HG03175 (cell line): Measurements from ENCODE around the gene ZNF789.
A peak's percentile ranks its signal among the peaks of the same experiment; 100 is the strongest.
"Not testable (repeated sequence)": the region's sequence is repeated elsewhere in the genome, so short reads cannot be mapped to it uniquely, and the experiment has no call there.

Source experiments
- ATAC-seq: cut with Tn5 transposase; IDR thresholded peaks from one replicate; pipeline ENCODE4 v1.9.1; 2021; ENCODE audit warnings: mild to moderate bottlenecking, moderate library complexity; ENCODE audit not compliant: unreplicated experiment

Gene ZNF789

DNA sequence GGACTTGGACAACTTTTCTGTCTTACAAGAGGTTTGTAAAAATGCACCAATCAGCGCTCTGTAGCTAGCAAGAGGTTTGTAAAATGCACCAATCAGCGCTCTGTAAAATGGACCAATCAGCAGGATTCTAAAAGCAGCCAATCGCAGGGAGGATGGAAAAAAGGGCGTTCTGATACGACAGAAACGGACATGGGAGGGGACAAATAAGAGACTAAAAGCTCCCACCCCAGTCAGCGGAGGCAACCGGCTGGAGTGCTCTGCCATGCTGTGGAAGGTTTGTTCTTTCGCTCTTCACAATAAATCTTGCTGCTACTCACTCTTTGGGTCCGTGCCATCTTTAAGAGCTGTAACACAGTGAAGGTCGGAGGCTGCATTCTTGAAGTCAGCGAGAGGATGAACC lies 28.5 kb downstream of the ZNF789 start:
- not testable (repeated sequence) for ATAC-seq

DNA sequence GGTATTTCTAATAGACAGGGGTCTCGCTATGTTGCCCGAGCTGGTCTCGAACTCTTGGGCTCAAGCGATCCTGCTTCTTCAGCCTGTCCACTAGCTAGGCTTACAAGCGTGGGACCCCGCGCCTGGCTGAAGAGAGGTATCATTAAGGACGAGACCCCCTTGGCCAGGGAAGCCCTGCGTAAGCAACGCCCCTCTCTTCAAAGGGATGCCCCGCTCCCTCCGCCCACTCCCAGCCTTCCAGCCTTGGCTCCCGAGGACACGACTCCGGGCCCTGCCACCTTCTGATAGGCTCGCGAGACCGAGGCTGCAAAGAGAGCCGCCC lies 31.6 kb downstream of the ZNF789 start:
- ATAC-seq = no peak

DNA sequence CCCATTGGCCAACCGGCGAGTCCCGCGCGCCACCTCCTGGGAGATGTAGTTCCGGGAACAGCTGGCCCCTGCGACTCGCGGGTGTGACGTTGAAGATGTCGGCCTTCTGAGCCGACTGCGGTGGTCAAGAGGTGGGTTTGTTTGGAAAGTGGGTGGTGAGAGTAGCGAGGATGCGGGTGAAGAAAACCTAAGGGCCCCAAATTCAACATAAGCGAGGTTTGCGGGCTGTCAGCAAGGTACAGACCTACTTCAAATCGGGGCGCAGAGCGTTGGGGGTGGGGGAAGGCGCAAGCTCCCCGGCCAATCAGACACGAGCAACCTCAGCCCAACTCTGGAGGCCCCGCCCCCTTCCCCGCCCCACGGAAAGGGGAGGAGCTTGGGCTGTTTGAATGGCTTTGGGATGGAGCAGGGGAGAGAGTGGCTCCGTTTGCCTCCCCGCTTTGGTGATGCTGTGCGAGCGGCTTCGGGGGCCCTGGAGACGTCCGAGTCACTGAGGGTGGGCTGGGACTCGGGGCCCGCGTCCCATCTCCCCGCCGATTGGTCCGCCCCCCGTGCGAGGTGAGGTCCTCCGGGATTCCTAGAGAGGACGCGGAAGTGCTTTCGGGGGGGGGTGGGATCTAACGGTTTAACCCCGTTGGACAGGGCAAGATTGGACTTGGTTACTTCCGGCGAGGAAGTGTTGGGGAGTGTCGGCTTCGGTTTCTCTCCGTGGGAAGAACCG lies 32.1 kb downstream of the ZNF789 start, which contains the start of gene ZKSCAN5:
Gene ZKSCAN5, plus strand, starts transcription at position 60 of the 721 bp plus-strand sequence. CDS start 1,383 bp downstream, outside the sequence.
- peak; percentile 80 for ATAC-seq

DNA sequence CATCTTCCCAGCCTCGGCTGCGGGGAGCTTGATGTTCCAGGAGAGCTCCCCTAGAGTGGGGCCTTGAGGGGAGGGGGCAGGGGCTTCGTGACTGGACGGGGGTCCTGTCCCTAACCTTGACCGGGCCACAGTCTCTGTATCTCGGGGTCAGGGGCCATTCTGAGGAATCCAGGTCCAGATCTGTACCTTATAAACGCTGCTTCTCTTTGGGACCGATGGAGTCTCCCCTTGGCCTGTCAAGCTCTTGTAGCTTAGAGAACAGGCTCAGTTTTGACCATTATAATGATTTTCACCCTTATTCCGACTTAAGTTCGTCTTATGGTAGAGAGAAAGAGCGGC lies 32.6 kb downstream of the ZNF789 start:
- peak; percentile 0 for ATAC-seq

DNA sequence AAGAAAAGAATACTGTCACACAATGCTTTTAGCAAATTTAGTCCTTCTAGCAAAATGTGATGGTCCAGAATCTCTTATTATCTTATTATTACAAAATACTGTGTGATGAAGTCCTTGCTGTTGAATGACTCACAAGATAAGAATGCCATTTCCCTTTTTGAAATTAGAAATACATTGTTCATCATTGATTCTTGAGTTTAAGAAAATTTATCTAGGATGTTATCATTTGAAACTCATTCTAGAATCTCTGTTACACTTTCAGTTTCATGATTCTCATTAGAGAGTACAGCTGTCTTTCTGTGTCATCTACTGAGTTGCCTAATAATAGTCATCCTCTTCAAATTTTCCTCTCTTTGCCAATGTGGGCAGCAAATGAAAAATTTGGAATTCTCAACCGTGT lies 41.4 kb downstream of the ZNF789 start:
- no peak for ATAC-seq

DNA sequence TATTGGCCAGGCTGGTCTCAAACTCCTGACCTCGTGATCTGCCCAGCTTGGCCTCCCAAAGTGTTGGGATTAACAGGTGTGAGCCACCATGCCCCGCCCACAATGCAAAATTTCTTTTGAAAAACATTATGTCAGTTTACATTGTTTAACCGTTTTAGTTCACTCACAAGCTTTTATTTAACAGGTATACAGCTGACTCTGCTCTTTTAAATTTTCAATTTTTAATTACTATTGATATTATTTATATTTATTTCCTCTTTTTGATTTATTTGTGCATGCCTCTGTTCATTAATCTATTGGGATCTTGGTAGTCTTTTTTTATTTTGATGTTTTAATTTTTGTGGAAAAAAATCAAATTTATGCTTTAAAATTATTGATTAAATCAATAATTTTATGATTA lies 48.7 kb downstream of the ZNF789 start:
- no peak for ATAC-seq

DNA sequence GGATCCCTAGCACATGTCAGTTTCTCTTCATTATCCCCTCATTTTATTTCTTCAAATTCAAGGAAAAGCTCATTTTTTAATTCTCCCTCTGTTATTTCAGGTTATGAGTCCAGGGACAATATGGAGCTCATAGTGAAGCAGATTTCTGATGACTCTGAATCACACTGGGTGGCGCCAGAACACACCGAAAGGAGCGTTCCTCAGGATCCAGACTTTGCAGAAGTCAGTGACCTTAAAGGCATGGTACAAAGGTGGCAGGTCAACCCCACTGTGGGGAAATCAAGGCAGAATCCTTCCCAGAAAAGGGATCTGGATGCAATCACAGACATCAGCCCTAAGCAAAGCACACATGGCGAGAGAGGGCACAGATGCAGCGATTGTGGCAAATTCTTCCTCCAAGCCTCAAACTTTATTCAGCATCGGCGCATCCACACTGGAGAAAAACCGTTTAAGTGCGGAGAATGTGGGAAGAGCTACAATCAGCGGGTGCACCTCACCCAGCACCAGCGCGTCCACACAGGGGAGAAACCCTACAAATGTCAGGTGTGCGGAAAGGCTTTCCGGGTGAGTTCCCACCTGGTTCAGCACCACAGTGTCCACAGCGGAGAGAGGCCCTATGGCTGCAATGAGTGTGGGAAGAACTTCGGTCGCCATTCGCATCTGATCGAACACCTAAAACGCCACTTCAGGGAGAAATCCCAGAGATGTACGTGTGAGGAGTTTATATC lies 53.2 kb downstream of the ZNF789 start:
- no peak for ATAC-seq

DNA sequence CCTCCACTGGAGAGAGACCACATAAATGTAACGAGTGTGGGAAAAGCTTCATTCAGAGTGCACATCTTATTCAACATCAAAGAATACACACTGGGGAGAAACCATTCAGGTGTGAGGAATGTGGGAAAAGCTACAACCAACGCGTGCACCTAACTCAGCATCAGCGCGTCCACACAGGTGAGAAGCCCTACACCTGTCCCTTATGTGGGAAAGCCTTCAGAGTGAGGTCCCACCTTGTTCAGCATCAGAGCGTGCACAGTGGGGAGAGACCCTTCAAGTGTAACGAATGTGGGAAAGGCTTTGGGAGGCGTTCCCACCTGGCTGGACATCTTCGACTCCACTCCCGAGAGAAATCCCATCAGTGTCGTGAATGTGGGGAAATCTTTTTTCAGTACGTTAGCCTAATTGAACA lies 58.7 kb downstream of the ZNF789 start:
- no peak for ATAC-seq

DNA sequence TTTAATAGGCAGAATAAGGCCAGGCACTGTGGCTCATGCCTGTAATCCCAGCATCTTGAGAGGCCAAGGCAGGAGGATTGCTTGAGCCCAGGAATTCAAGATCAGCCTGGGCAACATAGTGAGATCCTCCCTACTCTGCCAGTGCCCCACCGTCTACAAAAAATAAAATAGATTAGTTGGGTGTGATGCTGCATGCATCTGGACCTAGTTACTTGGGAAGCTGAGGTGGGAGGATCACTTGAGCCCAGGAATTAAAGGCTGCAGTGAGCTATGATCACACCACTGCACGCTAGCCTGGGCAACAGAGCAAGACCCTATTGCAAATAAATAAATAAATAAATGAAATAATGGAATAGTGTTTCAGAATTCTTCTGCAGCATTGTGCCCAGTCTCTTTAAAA lies 63.0 kb downstream of the ZNF789 start:
- ATAC-seq = no peak
